Karpas-422 (cell line): ENCODE data around the gene SS18. TPM values are rescaled to one million over a fixed set of nuclear protein-coding genes. Genes with fewer than 3 reads are reported as not detected.

Experiments used
- DNase-seq: peaks from one replicate; pipeline ENCODE4 v3.0.0-alpha.2; 2015
- H2AFZ ChIP-seq: fragments of 200-600 bp; sonication (generic); 2 replicates; pipeline ENCODE4 v1.6.1; 2014; ENCODE audit warnings: antibody characterized with exemption, low read length, mixed read lengths
- H3K27ac ChIP-seq: fragments of 200-600 bp; sonication (generic); 2 replicates; pipeline ENCODE4 v1.5.1; 2014; ENCODE audit warnings: mild to moderate bottlenecking, low read length, moderate library complexity
- H3K27me3 ChIP-seq: fragments of 200-600 bp; sonication (generic); 2 replicates; pipeline ENCODE4 v1.6.1; 2014; ENCODE audit warnings: low read length, mixed read lengths
- H3K36me3 ChIP-seq: fragments of 200-600 bp; sonication (generic); 2 replicates; pipeline ENCODE4 v1.6.1; 2014; ENCODE audit warnings: low read length, mixed read lengths; ENCODE audit not compliant: insufficient read depth
- H3K4me1 ChIP-seq: fragments of 200-600 bp; sonication (generic); 2 replicates; pipeline ENCODE4 v1.6.1; 2014; ENCODE audit warnings: mild to moderate bottlenecking, low read length, mixed read lengths
- H3K4me2 ChIP-seq: fragments of 200-600 bp; sonication (generic); 2 replicates; pipeline ENCODE4 v1.6.1; 2014; ENCODE audit warnings: low read length, low read depth, mild to moderate bottlenecking; ENCODE audit not compliant: poor library complexity, severe bottlenecking
- H3K4me3 ChIP-seq: fragments of 200-600 bp; sonication (generic); 2 replicates; pipeline ENCODE4 v1.5.1; 2014; ENCODE audit warnings: mild to moderate bottlenecking, antibody characterized with exemption, low read length, mixed read lengths
- H3K79me2 ChIP-seq: fragments of 200-600 bp; sonication (generic); 2 replicates; pipeline ENCODE4 v1.6.1; 2014; ENCODE audit warnings: mild to moderate bottlenecking, low read length, mixed read lengths
- H3K9ac ChIP-seq: fragments of 200-600 bp; sonication (generic); 2 replicates; pipeline ENCODE4 v1.6.0; 2014; ENCODE audit warnings: low read length
- H3K9me2 ChIP-seq: fragments of 200-600 bp; sonication (generic), shearing (Covaris generic); replicated peaks from 2 replicates; pipeline ENCODE4 v1.6.0; 2014; ENCODE audit warnings: mild to moderate bottlenecking, low read length, moderate library complexity; ENCODE audit not compliant: insufficient read depth
- H3K9me3 ChIP-seq: fragments of 300-700, 200-600 bp; sonication (generic); 2 replicates; pipeline ENCODE4 v1.6.1; 2014; ENCODE audit warnings: low read length, mixed read lengths
- H4K20me1 ChIP-seq: fragments of 200-600 bp; sonication (generic); 2 replicates; pipeline ENCODE4 v1.6.1; 2014; ENCODE audit warnings: mild to moderate bottlenecking, antibody characterized with exemption, low read length, low read depth; ENCODE audit not compliant: insufficient read depth
- total RNA-seq: library from RNA; depleted of rRNA; stranded (reverse); fragments of >200 nt; shearing (Covaris generic); gene quantifications from 2 replicates; pipeline ENCODE4 v1.2.3, GENCODE V29; 2014; ENCODE audit warnings: low replicate concordance

SS18 gene
- total RNA-seq, 1 experiment from 2014 or later, result 146 TPM

- no peak overlapping the region for H3K9ac ChIP-seq
- H3K9me2 ChIP-seq, result no peaks in the 10 kb centered on the region
- no peaks in the 10 kb centered on the region for H3K9me3 ChIP-seq
- H3K27ac ChIP-seq, result no peak overlapping the region
- H3K79me2 ChIP-seq, result peaks cover 58% of the 10 kb centered on the region
- no peak for DNase-seq
- H2AFZ ChIP-seq, result no peak overlapping the region
- no peaks in the 10 kb centered on the region for H3K4me1 ChIP-seq
- H3K36me3 ChIP-seq, result peaks cover 69% of the 10 kb centered on the region
- H3K27me3 ChIP-seq, result no peaks in the 10 kb centered on the region
- no peaks in the 10 kb centered on the region for H4K20me1 ChIP-seq
- H3K4me2 ChIP-seq, result no peak overlapping the region
- H3K4me3 ChIP-seq, result no peak overlapping the region
Observed at GRCh38 chr18:26036635-26037034, 53.8 kb downstream of the SS18 start.

- H3K36me3 ChIP-seq, result peaks cover 85% of the 10 kb centered on the region
- H3K4me1 ChIP-seq, result no peaks in the 10 kb centered on the region
- H3K27ac ChIP-seq, result no peak overlapping the region
- no peak for DNase-seq
- H2AFZ ChIP-seq, result no peak overlapping the region
- no peaks in the 10 kb centered on the region for H3K9me2 ChIP-seq
- H4K20me1 ChIP-seq, result no peaks in the 10 kb centered on the region
- no peak overlapping the region for H3K9ac ChIP-seq
- no peak overlapping the region for H3K4me2 ChIP-seq
- no peak overlapping the region for H3K4me3 ChIP-seq
- H3K27me3 ChIP-seq, result no peaks in the 10 kb centered on the region
- no peaks in the 10 kb centered on the region for H3K9me3 ChIP-seq
- H3K79me2 ChIP-seq, result peaks cover 55% of the 10 kb centered on the region
Observed at GRCh38 chr18:26034850-26035497, 55.4 kb downstream of the SS18 start.

GRCh38 chr18:26022585-26022984 is 67.8 kb downstream of the SS18 start:
- Histone ChIP-seq H3K36me3 (peaks cover 62% of the 10 kb centered on the region), H3K9me2 (no peaks in the 10 kb centered on the region), H2AFZ (no peak overlapping the region), H3K4me1 (peaks cover 17% of the 10 kb centered on the region), H4K20me1 (no peaks in the 10 kb centered on the region), H3K9me3 (no peaks in the 10 kb centered on the region), H3K79me2 (peaks cover 36% of the 10 kb centered on the region), H3K27ac (no peak overlapping the region), H3K27me3 (no peaks in the 10 kb centered on the region), H3K9ac (no peak overlapping the region), H3K4me2 (no peak overlapping the region), H3K4me3 (no peak overlapping the region)
- no peak for DNase-seq

- Histone ChIP-seq H3K36me3 (peaks cover 67% of the 10 kb centered on the region), H4K20me1 (no peaks in the 10 kb centered on the region), H3K27me3 (no peaks in the 10 kb centered on the region), H3K9me2 (no peaks in the 10 kb centered on the region), H2AFZ (no peak overlapping the region), H3K4me2 (no peak overlapping the region), H3K27ac (no peak overlapping the region), H3K4me3 (no peak overlapping the region), H3K4me1 (peaks cover 17% of the 10 kb centered on the region), H3K9ac (no peak overlapping the region), H3K9me3 (no peaks in the 10 kb centered on the region), H3K79me2 (peaks cover 33% of the 10 kb centered on the region)
- no peak for DNase-seq
Observed at GRCh38 chr18:26021061-26021754, 69.2 kb downstream of the SS18 start.

- peaks cover 65% of the 10 kb centered on the region for H3K36me3 ChIP-seq
Observed at GRCh38 chr18:26017929-26018328, 72.5 kb downstream of the SS18 start.

GRCh38 chr18:26014462-26014861 is 76.0 kb downstream of the SS18 start:
- Histone ChIP-seq H3K9ac (no peak overlapping the region), H3K4me1 (no peaks in the 10 kb centered on the region), H3K27ac (no peak overlapping the region), H3K79me2 (no peaks in the 10 kb centered on the region), H3K27me3 (no peaks in the 10 kb centered on the region), H2AFZ (no peak overlapping the region), H3K36me3 (peaks cover 53% of the 10 kb centered on the region; the same call in 1 of the 2 replicates), H4K20me1 (no peaks in the 10 kb centered on the region), H3K4me2 (no peak overlapping the region), H3K4me3 (no peak overlapping the region), H3K9me3 (no peaks in the 10 kb centered on the region), H3K9me2 (no peaks in the 10 kb centered on the region)
- no peak for DNase-seq

More at GRCh38 chr18:26017929-26018328, 72.5 kb downstream of the SS18 start:
- Histone ChIP-seq H3K4me3 (no peak overlapping the region), H4K20me1 (no peaks in the 10 kb centered on the region), H3K27me3 (no peaks in the 10 kb centered on the region), H3K4me2 (no peak overlapping the region), H2AFZ (no peak overlapping the region), H3K27ac (no peak overlapping the region), H3K4me1 (peaks cover 7% of the 10 kb centered on the region), H3K79me2 (peaks cover 13% of the 10 kb centered on the region), H3K9ac (no peak overlapping the region), H3K9me2 (no peaks in the 10 kb centered on the region), H3K9me3 (no peaks in the 10 kb centered on the region)
- DNase-seq, result no peak

GRCh38 chr18:26008619-26009018 is 81.8 kb downstream of the SS18 start:
- no peaks in the 10 kb centered on the region for H3K27me3 ChIP-seq
- no peak overlapping the region for H3K4me2 ChIP-seq
- H3K9ac ChIP-seq, result no peak overlapping the region
- H3K9me2 ChIP-seq, result no peaks in the 10 kb centered on the region
- H4K20me1 ChIP-seq, result no peaks in the 10 kb centered on the region; the same call in 1 of the 2 replicates
- no peak for DNase-seq
- H3K27ac ChIP-seq, result no peak overlapping the region
- no peaks in the 10 kb centered on the region for H3K4me1 ChIP-seq
- no peak overlapping the region for H2AFZ ChIP-seq
- H3K4me3 ChIP-seq, result no peak overlapping the region
- no peaks in the 10 kb centered on the region for H3K79me2 ChIP-seq
- peaks cover 15% of the 10 kb centered on the region; the same call in 1 of the 2 replicates for H3K36me3 ChIP-seq
- no peaks in the 10 kb centered on the region for H3K9me3 ChIP-seq

- no peaks in the 10 kb centered on the region for H3K79me2 ChIP-seq
- H3K4me2 ChIP-seq, result no peak overlapping the region
- H3K36me3 ChIP-seq, result peaks cover 10% of the 10 kb centered on the region; the same call in 1 of the 2 replicates
- H3K9me2 ChIP-seq, result no peaks in the 10 kb centered on the region
- no peak overlapping the region for H3K27ac ChIP-seq
- H2AFZ ChIP-seq, result no peak overlapping the region
- no peaks in the 10 kb centered on the region for H3K27me3 ChIP-seq
- no peak for DNase-seq
- H3K9me3 ChIP-seq, result no peaks in the 10 kb centered on the region
- H4K20me1 ChIP-seq, result no peaks in the 10 kb centered on the region; the same call in 1 of the 2 replicates
- H3K9ac ChIP-seq, result no peak overlapping the region
- no peak overlapping the region for H3K4me3 ChIP-seq
- H3K4me1 ChIP-seq, result no peaks in the 10 kb centered on the region
Observed at GRCh38 chr18:26008096-26008495, 82.3 kb downstream of the SS18 start.
